Endothelial cell of umbilical vein (primary cell): ENCODE results near the gene FBXO24. TPM values are rescaled to one million over a fixed set of nuclear protein-coding genes. Genes with fewer than 3 reads are reported as not detected.

Experiments used
- BruUV-seq: library from RNA; stranded (reverse); fragments of 400-500 nt; replicated peaks from 2 replicates; lab custom pipeline; 2021; lab: Mats Ljungman, UMichigan
- CTCF ChIA-PET: fragments of 300-600, 350-600 bp; sonication (Branson Sonifier 250); formaldehyde crosslinking; loops from one replicate; lab custom pipeline; 2021; ENCODE audit warnings: antibody characterized with exemption, inconsistent platforms; lab: Charles Lee
- POLR2A ChIA-PET: fragments of 300-600, 350-600 bp; sonication (Branson Sonifier 250); formaldehyde crosslinking; loops from one replicate; lab custom pipeline; 2021; ENCODE audit warnings: antibody characterized with exemption, inconsistent platforms; lab: Charles Lee
- DNase-seq: peaks from one replicate; pipeline ENCODE4 v3.0.0-alpha.2; 2011; ENCODE audit warnings: low read depth, low spot score
- FAIRE-seq: peaks from 2 replicates; lab custom pipeline; 2011; peaks lifted over from hg19 to GRCh38; lab: Jason Lieb, UNC
- H2AFZ ChIP-seq: 2 replicates; pipeline ENCODE4 v1.6.0; 2012; ENCODE audit warnings: low read depth, low read length, control low read depth, inconsistent platforms
- H3K27ac ChIP-seq: 2 replicates; pipeline ENCODE4 v1.5.1; 2011; ENCODE audit warnings: low read depth, mild to moderate bottlenecking, control low read depth, low read length, moderate library complexity; ENCODE audit not compliant: insufficient read depth
- H3K27me3 ChIP-seq, 2 experiments: 2 replicates each; pipeline versions ENCODE4 v1.6.0 to v1.6.1; 2011; ENCODE audit warnings: low read length in 2 of 2, mixed read lengths in 1 of 2; ENCODE audit not compliant: control insufficient read depth in 2 of 2, insufficient read depth in 2 of 2
- H3K36me3 ChIP-seq, 2 experiments: 2 replicates in 1 of 2; 3 replicates in 1 of 2; pipeline ENCODE4 v1.5.1; 2011; ENCODE audit warnings: low read length in 2 of 2, mild to moderate bottlenecking in 1 of 2, moderate library complexity in 1 of 2; ENCODE audit not compliant: control insufficient read depth in 2 of 2, insufficient read depth in 2 of 2; ENCODE audit errors: extremely low read depth in 1 of 2
- H3K4me1 ChIP-seq: 3 replicates; pipeline ENCODE4 v1.5.1; 2011; ENCODE audit warnings: mild to moderate bottlenecking, low read length; ENCODE audit not compliant: control insufficient read depth, insufficient read depth; ENCODE audit errors: extremely low read depth
- H3K4me2 ChIP-seq: 2 replicates; pipeline ENCODE4 v1.6.1; 2011; ENCODE audit warnings: low read length, control low read depth, mixed read lengths; ENCODE audit not compliant: insufficient read depth
- H3K4me3 ChIP-seq, 3 experiments: fragments of 200-600 bp in 1 of 3; sonication (generic), shearing (Covaris generic) in 1 of 3; replicated peaks in 1 of 3; 2 replicates each; pipeline ENCODE4 v1.5.1; 2011 to 2016; ENCODE audit warnings: control low read depth in 3 of 3, low read length in 3 of 3, mild to moderate bottlenecking in 2 of 3, inconsistent platforms in 1 of 3, low read depth in 1 of 3, moderate library complexity in 1 of 3; ENCODE audit not compliant: insufficient read depth in 1 of 3
- H3K79me2 ChIP-seq: 2 replicates; pipeline ENCODE4 v1.6.0; 2012; ENCODE audit warnings: low read length, inconsistent platforms; ENCODE audit not compliant: control insufficient read depth, insufficient read depth
- H3K9ac ChIP-seq: replicated peaks from 2 replicates; pipeline ENCODE3; 2011; ENCODE audit warnings: low read length, control low read depth; ENCODE audit not compliant: insufficient read depth; ENCODE audit errors: extremely low read depth
- H3K9me1 ChIP-seq: replicated peaks from 3 replicates; pipeline ENCODE4 v1.6.0; 2011; ENCODE audit warnings: mild to moderate bottlenecking, low read length; ENCODE audit not compliant: control insufficient read depth, insufficient read depth; ENCODE audit errors: extremely low read depth
- H3K9me3 ChIP-seq: replicated peaks from 2 replicates; pipeline ENCODE4 v1.5.1; 2012; ENCODE audit warnings: low read length, inconsistent platforms; ENCODE audit not compliant: control insufficient read depth, insufficient read depth
- H4K20me1 ChIP-seq: replicated peaks from 2 replicates; pipeline ENCODE3; 2011; ENCODE audit warnings: mild to moderate bottlenecking, low read length; ENCODE audit not compliant: control insufficient read depth, insufficient read depth; ENCODE audit errors: extremely low read depth
- FOS ChIP-seq: IDR thresholded peaks from 2 replicates; pipeline ENCODE4 v1.6.1; 2011; ENCODE audit warnings: mild to moderate bottlenecking, low read length, moderate library complexity, borderline replicate concordance; ENCODE audit not compliant: insufficient read depth
- POLR2A ChIP-seq: IDR thresholded peaks from 2 replicates; pipeline ENCODE4 v1.6.1; 2012; ENCODE audit warnings: low read depth, mild to moderate bottlenecking, control low read depth, low read length
- POLR2AphosphoS5 ChIP-seq: IDR thresholded peaks from 2 replicates; pipeline ENCODE4 v1.6.1; 2012; ENCODE audit warnings: low read depth, mild to moderate bottlenecking, control low read depth, low read length, moderate library complexity; ENCODE audit not compliant: insufficient read depth
- dilution Hi-C: fragments of 300-500 bp; cut with MboI; formaldehyde crosslinking; loops from one replicate; pipeline ENCODE4 v1.15.0; 2019; ENCODE audit warnings: low sequenced_read_pairs; ENCODE audit not compliant: extremely low pct_ligation_motif_present
- intact Hi-C: fragments of 100-400 bp; cut with micrococcal nuclease; formaldehyde crosslinking; loops from one replicate; pipeline ENCODE4 v1.10.0; 2022
- polyA plus RNA-seq, 4 experiments: library from polyadenylated mRNA; depleted of rRNA in 3 of 4; stranded (reverse) in 3 of 4; unstranded in 1 of 4; fragments of >200 nt; gene quantifications; 2 replicates each; pipeline versions ENCODE4 v1.2.1 to v1.2.3, GENCODE V29; 2011 to 2012; ENCODE audit warnings: missing spikeins in 1 of 4
- total RNA-seq: library from RNA; stranded (reverse); gene quantifications from 2 replicates; pipeline ENCODE4 v1.2.3, GENCODE V29; 2021
- TF ChIP-seq, protein P1 (sequence below), 2 donors: IDR thresholded peaks; 1 replicate in 1 of 2; 2 replicates in 1 of 2; pipeline ENCODE4 v1.5.1; 2011; ENCODE audit warnings: low read length in 2 of 2, mild to moderate bottlenecking in 2 of 2, moderate library complexity in 2 of 2, control low read depth in 1 of 2, inconsistent platforms in 1 of 2, low read depth in 1 of 2; ENCODE audit not compliant: insufficient read depth in 1 of 2; ENCODE audit errors: extremely low read depth in 1 of 2

The FBXO24 gene
- total and polyA plus RNA-seq, 2 donors (not counting 3 experiments of a cell fraction or from before 2014, with no cell fraction given) = 0.37 to 0.38 TPM

DNA sequence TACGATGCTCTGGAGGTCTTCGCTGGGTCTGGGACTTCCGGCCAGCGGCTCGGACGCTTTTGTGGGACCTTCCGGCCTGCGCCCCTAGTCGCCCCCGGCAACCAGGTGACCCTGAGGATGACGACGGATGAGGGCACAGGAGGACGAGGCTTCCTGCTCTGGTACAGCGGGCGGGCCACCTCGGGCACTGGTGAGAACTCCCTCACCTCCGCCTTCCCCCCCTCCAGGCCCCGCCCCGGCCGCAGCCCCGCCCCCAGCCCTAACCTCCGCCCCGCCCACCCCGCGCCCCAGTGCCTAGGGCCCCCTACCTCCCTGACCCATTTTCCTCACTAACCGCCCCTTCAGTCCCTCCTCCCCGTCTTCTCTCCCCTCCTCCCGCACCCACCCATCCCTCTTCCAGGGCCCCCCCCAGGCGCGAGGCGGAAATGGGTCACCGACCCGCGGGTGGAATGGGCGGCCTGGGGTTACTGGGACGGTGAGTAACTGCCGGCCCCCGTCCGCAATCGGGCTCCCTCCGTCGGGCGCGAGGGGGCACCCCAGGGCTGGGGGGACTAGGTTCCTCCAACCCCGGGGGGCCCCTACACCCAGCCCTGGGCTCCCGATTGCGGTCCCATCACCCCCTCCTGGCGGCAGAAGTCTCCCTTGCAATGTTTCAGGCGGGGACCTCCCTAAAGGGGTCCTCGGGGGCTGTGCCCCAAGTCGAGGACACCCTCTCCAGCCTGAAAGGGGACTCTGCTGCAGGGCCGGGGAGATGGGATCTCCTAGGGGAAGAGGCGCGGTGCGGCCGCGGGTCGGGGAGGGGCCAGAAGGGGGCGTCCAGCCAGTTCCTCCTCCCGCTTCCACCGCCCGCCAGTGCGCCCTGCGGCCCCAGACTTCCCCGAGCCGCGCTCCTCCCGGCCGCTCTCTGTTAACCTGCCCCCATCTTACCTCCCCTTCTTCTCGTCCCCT lies 18.2 kb downstream of the FBXO24 start:
- H3K79me2 ChIP-seq = no peaks in the 10 kb centered on the region
- peak overlapping the region; percentile 99 for H2AFZ ChIP-seq
- dilution Hi-C loops = no loop called here
- no peaks in the 10 kb centered on the region for H3K9me1 ChIP-seq
- FAIRE-seq = peak; percentile 79
- TF ChIP-seq FOS (peak; percentile 31), POLR2AphosphoS5 (peak; percentile 5), POLR2A (no peak)
- TF ChIP-seq, protein P1, sequence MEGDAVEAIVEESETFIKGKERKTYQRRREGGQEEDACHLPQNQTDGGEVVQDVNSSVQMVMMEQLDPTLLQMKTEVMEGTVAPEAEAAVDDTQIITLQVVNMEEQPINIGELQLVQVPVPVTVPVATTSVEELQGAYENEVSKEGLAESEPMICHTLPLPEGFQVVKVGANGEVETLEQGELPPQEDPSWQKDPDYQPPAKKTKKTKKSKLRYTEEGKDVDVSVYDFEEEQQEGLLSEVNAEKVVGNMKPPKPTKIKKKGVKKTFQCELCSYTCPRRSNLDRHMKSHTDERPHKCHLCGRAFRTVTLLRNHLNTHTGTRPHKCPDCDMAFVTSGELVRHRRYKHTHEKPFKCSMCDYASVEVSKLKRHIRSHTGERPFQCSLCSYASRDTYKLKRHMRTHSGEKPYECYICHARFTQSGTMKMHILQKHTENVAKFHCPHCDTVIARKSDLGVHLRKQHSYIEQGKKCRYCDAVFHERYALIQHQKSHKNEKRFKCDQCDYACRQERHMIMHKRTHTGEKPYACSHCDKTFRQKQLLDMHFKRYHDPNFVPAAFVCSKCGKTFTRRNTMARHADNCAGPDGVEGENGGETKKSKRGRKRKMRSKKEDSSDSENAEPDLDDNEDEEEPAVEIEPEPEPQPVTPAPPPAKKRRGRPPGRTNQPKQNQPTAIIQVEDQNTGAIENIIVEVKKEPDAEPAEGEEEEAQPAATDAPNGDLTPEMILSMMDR (IDR thresholded peaks at IDR 0.05; ENCODE audit: extremely low read depth in 1 of 2, insufficient read depth in 1 of 2, low read depth in 1 of 2, low read length in 2 of 2) = peak; percentile 43 to 55
- H3K27me3 ChIP-seq = no peaks in the 10 kb centered on the region
- ChIA-PET CTCF (interaction anchor here (1.1 to 2.8 kb wide), 3 partner anchors 15 to 76 kb away, joined by 3 to 10 read pairs (median 7); no protein-coding TSS in a partner anchor), POLR2A (no interaction called here)
- H3K27ac ChIP-seq = no peak overlapping the region
- H3K9ac ChIP-seq = peak overlapping the region; percentile 23
- intact Hi-C loops = loop anchor here (1.0 to 2.0 kb wide), 4 partner anchors 8 to 78 kb away; partner anchors contain the start of genes FBXO24, GNB2, LRCH4 and MOSPD3
- peak overlapping the region; percentile 44 to 65 (median 54) for H3K4me3 ChIP-seq
- no peaks in the 10 kb centered on the region for H3K36me3 ChIP-seq
- peak overlapping the region; percentile 93 for H3K4me2 ChIP-seq
- peaks cover 25% of the 10 kb centered on the region for H3K4me1 ChIP-seq
- DNase-seq = peak; percentile 43
- H4K20me1 ChIP-seq = no peaks in the 10 kb centered on the region
- H3K9me3 ChIP-seq = no peaks in the 10 kb centered on the region
- no TSS peak for BruUV-seq
